Thymus (tissue), 11 donors: ENCODE results near the gene SEPHS2. TPM values are rescaled to one million over a fixed set of nuclear protein-coding genes. Genes with fewer than 3 reads are reported as not detected.
A peak's percentile ranks its signal among the peaks of the same experiment; 100 is the strongest.
"Not testable (repeated sequence)": the region's sequence is repeated elsewhere in the genome, so short reads cannot be mapped to it uniquely, and the experiment has no call there.

ENCODE experiments used
- DNase-seq, 9 donors: peaks; one replicate each; pipeline ENCODE4 v3.0.0-alpha.2; 2013; ENCODE audit warnings: low spot score in 9 of 9, low read depth in 6 of 9, missing footprints in 1 of 9
- H3K27ac ChIP-seq, 2 donors: one replicate each; pipeline ENCODE4 v1.5.1; 2013; ENCODE audit warnings: control low read depth in 1 of 2, low read depth in 1 of 2, low read length in 1 of 2, mild to moderate bottlenecking in 1 of 2, moderate library complexity in 1 of 2
- H3K27me3 ChIP-seq, 2 donors: one replicate each; pipeline ENCODE4 v1.5.1; 2013; ENCODE audit warnings: low read length in 1 of 2; ENCODE audit not compliant: control insufficient read depth in 2 of 2, insufficient read depth in 1 of 2
- H3K36me3 ChIP-seq, 2 donors: one replicate each; pipeline ENCODE4 v1.5.1; 2013; ENCODE audit warnings: low read length in 1 of 2, mild to moderate bottlenecking in 1 of 2, moderate library complexity in 1 of 2; ENCODE audit not compliant: control insufficient read depth in 2 of 2, insufficient read depth in 2 of 2
- H3K4me1 ChIP-seq, 2 donors: one replicate each; pipeline ENCODE4 v1.5.1; 2013; ENCODE audit warnings: low read length in 2 of 2; ENCODE audit not compliant: control insufficient read depth in 2 of 2, insufficient read depth in 2 of 2
- H3K4me3 ChIP-seq, 2 donors: one replicate each; pipeline ENCODE4 v1.5.1; 2013; ENCODE audit warnings: low read length in 2 of 2, control low read depth in 1 of 2, mild to moderate bottlenecking in 1 of 2
- H3K9me3 ChIP-seq, 2 donors: one replicate each; pipeline ENCODE4 v1.5.1; 2013; ENCODE audit warnings: low read length in 1 of 2, mild to moderate bottlenecking in 1 of 2; ENCODE audit not compliant: control insufficient read depth in 2 of 2, insufficient read depth in 1 of 2
- WGBS: extraction: QIAGEN DNeasy Blood & Tissue Kit; methylation state at CpG from one replicate; pipeline ENCODE4 v1.1.7; 2013; 5-methylcytosine and 5-hydroxymethylcytosine counted together
- polyA plus RNA-seq: library from polyadenylated mRNA; stranded (reverse); fragments of 200-250 nt; gene quantifications from one replicate; pipeline ENCODE4 v1.2.3, GENCODE V29; 2013
- total RNA-seq: library from RNA; stranded (reverse); fragments of 120-200 nt; gene quantifications from one replicate; pipeline ENCODE4 v1.2.4, GENCODE V29; 2013
- donor health status: healthy.

Gene SEPHS2
- total and polyA plus RNA-seq, 2 donors, result 15.2 to 63.9 TPM

DNA sequence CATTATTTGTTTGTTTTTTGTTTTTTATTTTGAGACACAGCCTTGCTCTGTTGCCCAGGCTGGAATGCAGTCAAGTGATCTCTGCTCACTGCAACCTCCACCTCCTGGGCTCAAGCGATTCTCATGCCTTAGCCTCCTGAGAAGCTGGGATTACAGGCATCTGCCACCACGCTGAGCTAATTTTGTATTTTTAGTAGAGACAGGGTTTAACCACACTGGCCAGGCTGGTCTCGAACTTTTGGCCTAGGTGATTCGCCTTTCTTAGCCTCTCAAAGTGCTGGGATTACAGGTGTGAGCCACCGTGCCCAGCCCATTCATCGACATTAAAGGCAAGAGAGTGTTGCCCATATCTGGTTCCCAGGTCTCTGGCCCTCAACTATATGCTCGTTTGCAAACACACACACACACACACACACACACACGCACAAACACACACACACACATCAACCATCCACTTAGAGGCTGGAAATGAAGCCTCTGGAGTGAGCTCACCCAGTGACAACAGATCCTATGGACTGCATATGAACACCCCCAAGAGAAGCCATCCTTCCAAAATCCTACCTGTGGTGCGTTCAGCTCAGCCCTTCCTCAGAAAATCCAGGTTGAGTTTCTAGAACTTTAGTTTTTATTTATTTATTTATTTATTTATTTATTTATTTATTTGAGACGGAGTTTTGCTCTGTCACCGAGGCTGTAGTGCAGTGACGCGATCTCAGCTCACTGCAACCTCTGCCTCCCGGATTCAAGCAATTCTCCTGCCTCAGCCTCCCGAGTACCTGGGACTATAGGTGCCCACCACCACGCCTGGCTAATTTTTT, 12.3 kb upstream of the SEPHS2 start:
- Histone ChIP-seq H3K27me3 (no peaks in the 10 kb centered on the region), H3K4me1 (peaks cover 26 to 73% of the 10 kb centered on the region in 2 donors), H3K9me3 (peaks cover 0 to 4% of the 10 kb centered on the region in 2 donors), H3K4me3 (no peak overlapping the region), H3K36me3 (no peaks in the 10 kb centered on the region), H3K27ac (peak overlapping the region in 1 of 2 donors; percentile 98)
- 92% methylated on average over 16 of the region's 16 CpGs for WGBS
- DNase-seq, result no peak

- DNase-seq, result no peak
- WGBS, result 100% methylated on average over 1 of the region's 1 CpG
- H3K9me3 ChIP-seq, result no peaks in the 10 kb centered on the region
- H3K27ac ChIP-seq, result peak overlapping the region in 1 of 2 donors; percentile 98
- H3K27me3 ChIP-seq, result no peaks in the 10 kb centered on the region
- no peak overlapping the region for H3K4me3 ChIP-seq
- H3K36me3 ChIP-seq, result no peaks in the 10 kb centered on the region
- peaks cover 26 to 78% of the 10 kb centered on the region in 2 donors for H3K4me1 ChIP-seq
Measured at GRCh38 chr16:30457256-30457655, 11.6 kb upstream of the SEPHS2 start.

- H3K4me1 ChIP-seq, result peaks cover 25 to 71% of the 10 kb centered on the region in 2 donors
- WGBS, result 94% methylated on average over 1 of the region's 1 CpG
- no peaks in the 10 kb centered on the region for H3K36me3 ChIP-seq
Measured at GRCh38 chr16:30456302-30456701, 10.6 kb upstream of the SEPHS2 start.

DNA sequence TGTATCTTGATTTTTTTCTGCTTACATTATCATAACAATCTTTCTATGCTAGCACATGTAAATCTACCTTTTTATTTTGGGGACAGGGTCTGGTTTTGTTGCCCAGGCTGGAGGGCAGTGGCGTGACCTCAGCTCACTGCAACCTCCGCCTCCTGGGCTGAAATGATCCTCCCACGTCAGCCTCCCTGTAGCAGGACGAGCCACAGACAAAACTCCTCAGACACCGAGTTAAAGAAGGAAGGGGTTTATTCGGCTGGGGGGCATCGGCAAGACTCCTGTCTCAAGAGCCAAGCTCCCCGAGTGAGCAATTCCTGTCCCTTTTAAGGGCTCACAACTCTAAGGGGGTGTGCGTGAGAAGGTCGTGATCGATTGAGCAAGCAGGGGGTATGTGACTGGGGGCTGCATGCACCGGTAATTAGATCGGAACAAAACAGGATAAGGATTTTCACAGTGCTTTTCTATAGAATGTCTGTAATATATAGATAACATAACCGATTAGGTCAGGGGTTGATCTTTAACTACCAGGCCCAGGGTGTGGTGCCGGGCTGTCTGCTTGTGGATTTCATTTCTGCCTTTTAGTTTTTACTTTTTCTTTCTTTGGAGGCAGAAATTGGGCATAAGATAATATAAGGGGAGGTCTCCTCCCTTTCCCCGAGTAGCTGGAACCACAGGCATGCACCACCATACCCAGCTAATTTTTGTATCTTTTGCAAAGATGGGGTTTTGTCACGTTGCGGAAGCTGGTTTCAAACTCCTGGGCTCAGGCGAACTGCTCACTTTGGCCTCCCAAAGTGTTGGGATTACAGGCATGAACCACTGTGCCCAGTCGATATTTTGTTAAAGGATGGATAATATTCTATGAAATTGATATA, 7.3 kb upstream of the SEPHS2 start:
- not testable (repeated sequence) for H3K27me3 ChIP-seq, H3K36me3 ChIP-seq, H3K27ac ChIP-seq, H3K4me3 ChIP-seq, H3K9me3 ChIP-seq, DNase-seq
- H3K4me1 ChIP-seq, result peaks cover 19 to 55% of the 10 kb centered on the region in 2 donors
- 92% methylated on average over 20 of the region's 20 CpGs for WGBS

More at GRCh38 chr16:30456302-30456701, 10.6 kb upstream of the SEPHS2 start:
- DNase-seq, result no peak
- no peak overlapping the region for H3K4me3 ChIP-seq
- H3K27ac ChIP-seq, result no peak overlapping the region
- no peaks in the 10 kb centered on the region for H3K27me3 ChIP-seq
- no peaks in the 10 kb centered on the region for H3K9me3 ChIP-seq

DNA sequence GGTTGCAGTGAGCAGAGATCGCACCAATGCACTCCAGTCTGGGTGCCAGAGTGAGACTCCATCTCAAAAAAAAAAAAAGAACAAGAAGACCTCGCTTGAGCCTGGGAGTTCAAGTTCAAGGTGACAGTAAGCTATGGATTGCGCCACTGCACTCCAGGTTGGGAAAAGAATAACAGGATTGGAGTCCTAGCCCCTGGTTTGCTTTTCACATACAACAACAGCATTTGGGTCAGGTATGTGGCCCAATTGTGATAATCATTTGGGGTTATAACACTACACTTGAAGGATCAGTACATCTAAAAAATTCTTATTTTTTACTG, 3.4 kb upstream of the SEPHS2 start:
- H3K27me3 ChIP-seq, result no peaks in the 10 kb centered on the region
- DNase-seq, result no peak
- peaks cover 0 to 5% of the 10 kb centered on the region in 2 donors for H3K36me3 ChIP-seq
- WGBS, result 99% methylated on average over 3 of the region's 3 CpGs
- H3K27ac ChIP-seq, result no peak overlapping the region
- no peak overlapping the region for H3K4me3 ChIP-seq
- H3K4me1 ChIP-seq, result peaks cover 27 to 50% of the 10 kb centered on the region in 2 donors
- H3K9me3 ChIP-seq, result peaks cover 0 to 8% of the 10 kb centered on the region in 2 donors

GRCh38 chr16:30447512-30448226, 2.0 kb upstream of the SEPHS2 start:
- DNase-seq, result no peak
- H3K36me3 ChIP-seq, result peaks cover 0 to 16% of the 10 kb centered on the region in 2 donors

GRCh38 chr16:30446203-30446595, 525 bp upstream of the SEPHS2 start:
- WGBS, result 85% methylated on average over 10 of the region's 10 CpGs

More at GRCh38 chr16:30447512-30448226, 2.0 kb upstream of the SEPHS2 start:
- Histone ChIP-seq H3K27ac (no peak overlapping the region), H3K4me1 (peaks cover 30 to 46% of the 10 kb centered on the region in 2 donors), H3K9me3 (peaks cover 0 to 11% of the 10 kb centered on the region in 2 donors), H3K4me3 (no peak overlapping the region), H3K27me3 (no peaks in the 10 kb centered on the region)
- 96% methylated on average over 12 of the region's 12 CpGs for WGBS

GRCh38 chr16:30445149-30445407, 596 bp downstream of the SEPHS2 start:
- H3K4me1 ChIP-seq, result peaks cover 19 to 33% of the 10 kb centered on the region in 2 donors
- H3K27ac ChIP-seq, result peak overlapping the region; percentile 91 to 95
- peaks cover 0 to 11% of the 10 kb centered on the region in 2 donors for H3K9me3 ChIP-seq
- 38% methylated on average over 11 of the region's 11 CpGs for WGBS
- peaks cover 0 to 16% of the 10 kb centered on the region in 2 donors for H3K36me3 ChIP-seq
- H3K27me3 ChIP-seq, result no peaks in the 10 kb centered on the region
- H3K4me3 ChIP-seq, result peak overlapping the region; percentile 80 to 100
- no peak for DNase-seq

More at GRCh38 chr16:30446203-30446595, 525 bp upstream of the SEPHS2 start:
- no peak for DNase-seq
- H3K27me3 ChIP-seq, result no peaks in the 10 kb centered on the region
- peak overlapping the region; percentile 89 to 91 for H3K27ac ChIP-seq
- peaks cover 0 to 14% of the 10 kb centered on the region in 2 donors for H3K9me3 ChIP-seq
- peaks cover 0 to 16% of the 10 kb centered on the region in 2 donors for H3K36me3 ChIP-seq
- H3K4me3 ChIP-seq, result peak overlapping the region; percentile 80 to 100
- peaks cover 30 to 44% of the 10 kb centered on the region in 2 donors for H3K4me1 ChIP-seq
